ENCODE data around the gene EXOC6B.

The EXOC6B gene

DNA sequence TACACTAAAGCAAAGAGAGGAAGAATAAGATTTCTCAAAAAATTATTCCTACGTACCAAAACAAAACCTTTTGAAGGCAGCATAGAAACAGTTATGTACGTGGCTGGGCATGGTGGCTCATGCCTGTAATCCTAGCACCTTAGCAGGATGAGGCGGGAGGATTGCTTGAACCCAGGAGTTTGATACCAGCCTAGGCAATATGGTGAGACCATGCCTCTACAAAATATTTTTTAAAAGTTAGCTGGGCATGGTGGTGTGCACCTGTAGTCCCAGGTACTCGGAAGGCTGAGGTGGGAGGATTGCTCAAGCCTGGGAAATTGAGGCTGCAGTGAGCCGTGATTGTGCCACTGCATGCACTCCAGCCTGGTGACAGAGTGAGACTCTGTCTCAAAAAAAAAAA, 663.3 kb downstream of the EXOC6B start:
- TF ChIP-seq, protein P1, sequence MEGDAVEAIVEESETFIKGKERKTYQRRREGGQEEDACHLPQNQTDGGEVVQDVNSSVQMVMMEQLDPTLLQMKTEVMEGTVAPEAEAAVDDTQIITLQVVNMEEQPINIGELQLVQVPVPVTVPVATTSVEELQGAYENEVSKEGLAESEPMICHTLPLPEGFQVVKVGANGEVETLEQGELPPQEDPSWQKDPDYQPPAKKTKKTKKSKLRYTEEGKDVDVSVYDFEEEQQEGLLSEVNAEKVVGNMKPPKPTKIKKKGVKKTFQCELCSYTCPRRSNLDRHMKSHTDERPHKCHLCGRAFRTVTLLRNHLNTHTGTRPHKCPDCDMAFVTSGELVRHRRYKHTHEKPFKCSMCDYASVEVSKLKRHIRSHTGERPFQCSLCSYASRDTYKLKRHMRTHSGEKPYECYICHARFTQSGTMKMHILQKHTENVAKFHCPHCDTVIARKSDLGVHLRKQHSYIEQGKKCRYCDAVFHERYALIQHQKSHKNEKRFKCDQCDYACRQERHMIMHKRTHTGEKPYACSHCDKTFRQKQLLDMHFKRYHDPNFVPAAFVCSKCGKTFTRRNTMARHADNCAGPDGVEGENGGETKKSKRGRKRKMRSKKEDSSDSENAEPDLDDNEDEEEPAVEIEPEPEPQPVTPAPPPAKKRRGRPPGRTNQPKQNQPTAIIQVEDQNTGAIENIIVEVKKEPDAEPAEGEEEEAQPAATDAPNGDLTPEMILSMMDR (IDR thresholded peaks at IDR 0.05; ENCODE audit: low read depth, low read length): no peak
- H3K4me3 ChIP-seq (ENCODE audit: low read depth, low read length): no peak overlapping the region

DNA sequence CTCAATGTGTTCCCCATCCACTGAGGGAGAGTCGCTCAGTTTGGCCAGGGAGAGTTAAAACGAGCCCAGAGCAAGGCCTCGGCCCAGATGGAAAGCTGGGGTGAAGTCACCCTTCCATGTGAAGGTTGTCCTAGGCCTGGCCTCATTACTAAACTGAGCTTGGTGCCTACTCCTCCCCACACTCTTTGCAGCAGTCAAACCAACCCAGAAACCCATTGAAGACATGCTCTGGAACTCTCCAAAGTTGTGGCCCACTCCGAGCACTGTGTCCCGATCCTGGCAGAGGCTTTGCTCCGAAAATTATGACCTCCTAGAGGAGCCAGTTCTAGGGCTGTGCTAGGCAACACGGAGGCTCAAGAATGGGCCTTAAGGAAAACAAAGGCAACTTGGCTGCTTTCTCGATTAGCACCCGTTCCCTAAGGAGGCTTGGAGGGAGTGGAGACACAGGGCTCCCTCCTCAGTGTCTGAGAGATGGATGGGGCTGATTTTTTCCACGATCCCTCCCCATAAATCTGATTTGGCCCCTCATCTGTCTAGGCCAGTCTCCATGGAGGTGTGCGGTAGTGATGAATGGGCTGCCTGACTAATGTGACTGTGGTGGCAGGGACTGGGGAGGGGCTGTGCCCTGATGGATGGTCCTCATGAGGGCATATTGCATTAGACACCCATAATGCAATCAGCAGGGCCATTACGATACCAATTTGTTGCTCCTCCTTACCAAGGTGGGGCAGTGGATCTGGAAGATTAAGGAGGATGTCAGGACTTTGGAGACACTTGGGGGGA, 666.4 kb downstream of the EXOC6B start:
- TF ChIP-seq, protein P1 (IDR thresholded peaks at IDR 0.05; ENCODE audit: low read depth, low read length): no peak
- H3K4me3 ChIP-seq (ENCODE audit: low read depth, low read length): no peak overlapping the region

DNA sequence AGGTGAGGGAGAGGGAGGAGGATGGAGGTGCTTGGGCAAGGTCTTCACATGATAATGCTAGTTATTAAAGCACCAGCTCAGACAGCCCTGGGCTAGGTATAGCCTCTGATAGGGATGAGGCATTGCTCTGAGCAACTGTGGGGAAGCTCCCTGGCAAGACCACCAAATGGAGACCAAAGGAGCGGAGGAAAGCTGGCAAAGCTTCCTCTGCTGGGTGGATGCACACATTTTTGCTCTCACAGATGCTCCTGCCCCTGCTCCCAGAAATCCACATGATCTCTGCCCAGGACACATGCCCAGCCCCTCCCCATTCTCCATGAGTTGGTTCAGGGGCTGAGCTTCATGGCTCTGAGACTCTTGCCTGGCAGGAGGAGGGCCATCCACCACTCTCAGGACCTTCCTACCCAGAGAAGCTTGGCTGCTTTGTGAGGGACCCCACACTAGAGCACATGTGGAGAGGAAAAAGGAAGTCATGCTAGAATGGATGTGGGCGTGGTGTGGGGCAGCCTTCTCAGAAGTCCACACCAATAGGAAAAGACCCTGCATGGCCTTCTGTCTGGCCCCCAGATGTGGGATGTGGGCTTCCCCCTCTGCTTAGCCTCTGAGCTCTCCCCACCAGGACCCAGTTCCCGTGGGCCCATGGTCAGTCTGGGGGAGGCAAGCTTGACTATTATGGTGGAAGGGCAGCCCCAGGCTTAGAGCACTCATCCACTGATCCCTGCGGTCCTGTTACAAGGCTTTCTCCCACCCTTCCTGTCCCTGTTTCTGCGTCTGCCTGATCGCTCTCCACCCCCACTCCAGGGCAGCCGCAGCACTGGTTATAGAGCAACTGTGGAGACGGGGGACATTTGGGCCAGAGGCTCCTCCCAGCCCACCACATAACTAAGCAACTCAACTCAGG, 667.7 kb downstream of the EXOC6B start:
- H3K4me3 ChIP-seq (ENCODE audit: low read depth, low read length): no peak overlapping the region
- TF ChIP-seq, protein P1 (IDR thresholded peaks at IDR 0.05; ENCODE audit: low read depth, low read length): no peak

DNA sequence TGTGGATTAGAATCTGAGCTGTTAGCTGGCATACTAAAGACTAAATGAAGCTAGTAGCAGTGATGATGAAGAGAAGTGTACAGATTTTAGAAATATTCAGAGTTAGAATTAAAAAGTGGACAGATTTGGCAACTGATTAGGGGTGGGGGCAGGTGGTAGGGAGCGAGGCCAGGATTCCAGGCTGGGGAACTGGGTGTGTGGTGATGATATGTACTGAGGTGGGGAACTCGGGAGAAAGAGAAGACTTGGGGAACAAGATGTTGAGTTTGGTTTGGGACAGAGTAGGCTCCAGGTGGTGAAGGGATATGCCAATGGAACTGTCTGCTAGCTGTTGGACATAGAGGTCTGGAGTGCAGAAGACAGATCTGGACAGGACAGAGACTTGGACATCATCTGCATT, 669.0 kb downstream of the EXOC6B start:
- TF ChIP-seq, protein P1 (IDR thresholded peaks at IDR 0.05; ENCODE audit: low read depth, low read length): no peak
- H3K4me3 ChIP-seq (ENCODE audit: low read depth, low read length): no peak overlapping the region

DNA sequence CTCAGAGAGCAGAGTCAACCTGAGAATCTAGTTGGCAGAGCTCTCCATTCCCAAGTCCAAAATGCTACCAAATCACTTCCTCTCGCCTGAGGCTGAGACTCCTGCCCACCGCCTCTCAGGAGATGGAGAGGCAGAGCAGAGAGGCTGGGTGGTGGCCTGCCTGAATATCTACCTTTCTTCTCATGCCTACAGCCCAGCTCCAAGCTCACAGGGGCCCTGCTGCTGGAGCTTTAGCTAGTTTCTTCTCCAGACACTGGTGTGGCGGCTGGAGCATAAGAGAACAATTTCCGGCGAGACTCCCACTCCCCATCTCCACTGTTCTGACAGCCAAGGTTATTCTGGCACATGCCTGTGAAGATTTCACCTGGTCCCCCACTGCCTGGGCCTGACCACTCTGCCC, 670.1 kb downstream of the EXOC6B start:
- TF ChIP-seq, protein P1 (IDR thresholded peaks at IDR 0.05; ENCODE audit: low read depth, low read length): no peak
- H3K4me3 ChIP-seq (ENCODE audit: low read depth, low read length): no peak overlapping the region

DNA sequence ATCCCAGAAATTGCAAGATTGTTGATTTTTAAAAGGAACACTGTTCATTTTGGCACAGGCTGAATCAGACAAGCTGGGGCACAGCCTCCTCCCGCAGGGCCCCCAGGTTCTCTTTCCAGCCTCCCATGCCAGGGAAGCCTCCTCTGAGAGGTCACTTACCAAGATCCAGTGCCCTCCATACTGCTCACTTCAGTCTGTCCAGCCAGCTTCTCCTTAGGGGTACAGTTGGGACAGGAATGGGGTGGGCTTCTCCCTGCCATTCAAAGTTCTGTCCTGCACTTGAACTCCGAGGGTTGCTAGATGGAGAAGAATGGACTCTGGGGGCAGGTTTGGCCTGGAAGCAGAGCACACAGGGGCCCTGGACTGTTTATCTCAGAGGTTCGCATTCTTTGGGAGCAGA, 670.7 kb downstream of the EXOC6B start:
- TF ChIP-seq, protein P1 (IDR thresholded peaks at IDR 0.05; ENCODE audit: low read depth, low read length): no peak
- H3K4me3 ChIP-seq (ENCODE audit: low read depth, low read length): no peak overlapping the region

Measured in WI38 (cell line).